ENCODE measurements around the gene GPC5.

The GPC5 gene

DNA sequence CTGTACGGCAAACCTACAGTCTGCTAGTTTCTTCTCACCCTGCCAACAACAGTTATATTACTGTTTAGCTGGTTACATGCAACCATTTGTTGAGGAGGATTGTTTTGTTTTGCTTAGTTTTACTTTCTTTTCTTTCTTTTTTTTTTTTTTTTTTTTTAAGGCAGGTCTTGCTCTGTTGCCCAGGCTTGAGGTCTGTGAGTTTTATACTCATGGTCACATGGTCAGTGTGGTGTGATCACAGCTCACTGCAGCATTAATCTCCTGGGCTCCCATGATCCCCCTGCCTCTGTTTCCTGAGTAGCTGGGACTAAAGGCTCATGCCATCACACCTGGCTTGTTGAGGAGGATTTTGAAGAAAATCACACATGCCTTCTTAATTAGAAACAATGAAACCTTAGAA, 505.6 kb downstream of the GPC5 start:
- no peak for DNase-seq

DNA sequence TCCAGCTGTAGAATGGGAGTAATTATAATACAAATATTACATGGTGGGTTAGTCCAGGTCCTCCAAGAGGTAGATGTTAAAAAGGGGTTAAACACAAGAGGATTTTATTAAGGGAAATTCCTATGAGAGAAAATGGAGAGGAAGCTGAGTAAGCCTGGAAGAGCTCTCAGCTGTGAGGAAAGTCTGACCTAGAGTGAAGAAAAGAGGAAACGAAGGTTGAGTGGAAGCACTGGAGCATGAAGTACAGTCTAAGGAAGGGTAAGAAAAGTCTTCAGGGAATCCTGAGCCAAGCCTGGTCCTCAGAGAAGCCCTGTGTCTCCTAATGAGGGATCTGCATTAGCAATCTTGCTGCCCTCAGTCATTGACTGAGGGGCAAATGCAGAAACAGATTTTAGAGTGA, 506.2 kb downstream of the GPC5 start:
- no peak for DNase-seq

DNA sequence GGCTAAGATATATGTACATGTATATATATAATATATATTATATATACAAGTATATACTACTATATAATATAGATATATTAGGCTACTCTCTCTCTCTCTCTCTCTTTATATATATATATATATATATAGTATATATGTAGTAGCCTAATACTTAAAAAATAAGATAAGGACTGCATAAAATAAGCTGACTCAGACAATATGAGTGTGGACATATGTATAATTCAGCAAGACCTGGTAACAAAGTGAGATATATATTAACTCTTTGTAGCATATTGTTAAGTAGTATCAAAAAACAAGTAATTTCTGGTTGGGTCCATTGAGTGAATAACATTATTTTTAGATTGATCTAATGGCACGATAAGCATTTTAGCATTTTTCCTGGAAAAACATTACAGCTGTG, 509.0 kb downstream of the GPC5 start:
- DNase-seq, result no peak

- no peak for DNase-seq
Observed at GRCh38 chr13:91909617-91910016, 511.2 kb downstream of the GPC5 start.

- DNase-seq, result no peak
Observed at GRCh38 chr13:91922969-91923592, 524.7 kb downstream of the GPC5 start.

GRCh38 chr13:91930687-91931086, 532.3 kb downstream of the GPC5 start:
- DNase-seq, result no peak

DNA sequence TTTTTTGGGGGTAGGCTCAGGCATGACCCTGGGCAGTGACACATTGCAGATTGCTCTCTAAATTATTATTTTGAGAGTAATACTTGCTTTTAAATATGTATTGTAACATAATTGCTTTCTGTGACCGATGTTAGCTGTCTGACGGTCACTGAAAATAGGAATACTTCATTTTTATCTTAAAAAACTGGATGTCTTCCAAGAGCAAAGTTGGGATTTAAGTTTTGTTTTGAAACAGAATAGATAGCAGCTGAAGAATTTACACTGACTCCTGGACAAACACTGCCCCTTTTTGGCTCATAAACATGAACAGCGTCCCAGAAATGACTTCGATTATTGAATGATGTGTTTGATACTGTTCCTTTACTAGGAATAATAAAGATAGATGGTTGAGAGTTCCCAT, 535.9 kb downstream of the GPC5 start:
- DNase-seq, result no peak

DNA sequence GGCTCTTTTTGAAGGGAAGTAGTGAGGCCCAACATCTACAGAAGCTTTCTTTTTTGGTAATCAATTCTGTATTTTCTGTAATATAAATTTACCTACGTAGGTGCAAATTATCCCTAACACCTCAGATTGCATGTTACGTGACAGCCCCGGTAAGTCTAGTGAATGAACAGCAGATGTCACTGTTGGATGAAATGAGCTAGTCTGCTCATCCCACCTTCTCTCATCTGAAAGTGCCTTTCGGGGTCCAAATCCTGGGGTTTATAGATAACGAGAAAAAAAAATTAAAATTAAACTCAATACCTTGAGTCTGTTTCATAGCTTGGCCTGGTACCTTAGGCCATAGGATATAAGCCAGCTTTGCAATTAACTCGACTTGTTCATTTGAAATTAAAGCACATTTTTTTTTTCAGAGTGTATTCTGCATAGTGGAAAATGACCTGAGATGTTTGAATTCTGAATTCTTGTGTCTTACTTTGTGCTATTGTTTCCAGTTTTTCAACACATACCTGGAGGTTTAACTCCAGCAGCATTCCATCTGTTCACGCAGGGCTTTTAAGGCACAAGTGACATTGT, 548.2 kb downstream of the GPC5 start:
- DNase-seq, result no peak

GRCh38 chr13:91948736-91949135, 550.3 kb downstream of the GPC5 start:
- DNase-seq, result no peak

DNA sequence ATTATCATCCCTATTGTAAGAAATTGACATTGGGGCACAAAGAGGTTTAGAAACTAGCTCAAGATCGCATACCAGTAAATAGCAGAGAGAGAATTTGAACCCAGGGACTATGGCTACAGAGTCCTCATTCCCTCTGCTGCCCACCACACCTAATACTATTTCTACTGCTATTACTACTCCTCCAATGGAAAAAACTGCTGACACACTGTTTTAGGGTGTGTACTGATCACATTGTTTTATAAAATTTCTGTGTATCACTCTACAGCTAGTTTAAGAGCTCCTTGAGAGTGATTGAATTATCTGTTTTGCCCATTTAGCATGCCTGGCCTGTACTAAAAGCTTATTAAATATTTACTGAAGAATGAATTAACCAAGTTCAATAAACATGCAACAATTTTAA, 552.4 kb downstream of the GPC5 start:
- no peak for DNase-seq

- DNase-seq, result no peak
Observed at GRCh38 chr13:91955546-91956355, 557.3 kb downstream of the GPC5 start.

- no peak for DNase-seq
Observed at GRCh38 chr13:91960947-91961346, 562.5 kb downstream of the GPC5 start.

DNA sequence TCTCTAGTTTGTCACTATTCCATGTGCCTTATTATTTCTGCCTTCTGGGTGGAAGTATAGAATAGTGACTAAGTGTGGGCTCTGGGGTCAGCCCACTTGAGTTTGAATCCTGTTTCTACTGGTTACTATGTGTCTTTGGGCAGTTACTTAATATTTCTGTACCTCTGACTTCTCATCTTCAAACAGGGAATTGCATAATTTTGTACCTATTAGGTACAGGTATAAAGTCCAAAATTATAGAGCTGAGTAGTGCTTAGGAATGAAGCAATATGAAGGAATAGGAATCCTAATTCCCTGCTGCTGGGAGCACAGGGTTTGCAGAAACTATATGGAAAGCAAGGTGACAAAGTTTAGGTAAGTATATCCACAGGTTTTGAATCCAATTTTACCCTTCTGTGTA, 564.5 kb downstream of the GPC5 start:
- no peak for DNase-seq

- DNase-seq, result no peak
Observed at GRCh38 chr13:91965511-91965910, 567.1 kb downstream of the GPC5 start.

DNA sequence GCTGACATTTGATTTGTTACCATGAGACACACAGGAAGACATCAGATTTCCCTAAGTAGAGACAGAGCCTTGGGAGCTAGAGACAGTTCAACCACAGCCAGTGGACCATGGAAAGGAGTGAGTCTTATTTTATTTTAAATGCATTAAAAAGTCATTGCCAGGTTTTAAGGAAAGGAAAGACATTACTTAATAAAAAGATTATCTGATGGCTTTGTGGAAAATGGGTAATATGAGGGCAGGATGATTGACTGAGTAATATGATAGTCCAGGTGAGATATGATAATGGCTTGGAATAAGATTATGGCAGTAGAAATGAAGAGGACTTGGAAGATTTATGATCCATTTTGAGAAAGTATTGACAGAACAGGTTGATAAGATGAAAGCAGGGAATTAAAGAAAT, 580.1 kb downstream of the GPC5 start:
- DNase-seq, result no peak

GRCh38 chr13:91986761-91987483, 588.5 kb downstream of the GPC5 start:
- no peak for DNase-seq

DNA sequence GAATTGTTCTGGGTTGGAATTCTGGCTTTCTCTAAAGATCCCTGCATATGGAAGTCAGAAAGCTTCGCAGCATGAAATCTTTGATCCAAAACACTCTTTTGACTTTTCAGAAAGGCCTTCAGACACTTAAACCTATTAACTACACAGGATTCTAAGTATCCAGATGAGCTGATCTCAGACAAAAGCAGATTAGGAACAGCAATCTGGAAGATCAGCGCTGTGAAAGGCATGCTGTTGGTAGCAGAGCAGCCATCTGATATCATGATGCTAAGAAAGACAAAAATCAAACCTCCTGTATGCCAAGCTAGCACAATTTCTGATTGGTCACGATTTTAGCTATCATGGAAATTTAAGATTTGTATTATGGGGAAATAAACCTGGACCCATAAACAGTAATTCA, 589.9 kb downstream of the GPC5 start:
- DNase-seq, result no peak

DNA sequence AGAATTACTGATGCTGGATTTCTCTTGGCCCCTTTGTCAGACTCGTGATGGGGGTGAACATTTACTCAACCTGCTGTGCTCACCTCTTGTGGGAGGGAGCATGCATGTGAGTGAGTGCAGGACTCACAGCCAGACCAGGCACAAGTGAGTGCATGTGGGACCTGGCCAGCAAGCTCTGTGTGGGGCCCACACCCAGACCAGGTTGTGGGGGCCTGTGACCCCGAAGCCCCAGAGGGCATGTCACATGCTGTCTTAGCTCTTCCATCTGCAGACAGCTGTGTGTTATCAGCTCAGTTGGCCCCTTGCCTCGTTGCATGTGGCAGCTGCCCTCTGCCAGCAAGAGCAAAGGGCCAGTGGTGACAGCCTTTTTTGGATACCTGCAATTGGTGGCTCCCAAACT, 614.4 kb downstream of the GPC5 start:
- no peak for DNase-seq

DNA sequence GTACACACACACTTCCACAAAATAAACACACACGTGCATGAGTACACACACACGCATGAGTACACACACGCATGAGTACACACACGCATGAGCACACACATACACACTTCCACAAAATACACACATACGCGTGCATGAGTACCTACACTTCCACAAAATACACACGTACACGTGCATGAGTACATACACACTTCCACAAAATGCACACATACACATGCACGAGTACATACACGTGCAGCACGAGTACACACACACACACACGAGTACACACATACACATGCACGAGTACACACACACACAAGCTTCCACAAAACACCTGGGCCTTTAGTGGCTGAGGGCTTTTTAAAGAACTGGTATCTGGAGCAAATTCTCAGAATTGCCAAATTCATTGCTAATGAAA, 619.3 kb downstream of the GPC5 start:
- DNase-seq, result no peak

GRCh38 chr13:92028695-92029094, 630.3 kb downstream of the GPC5 start:
- no peak for DNase-seq

DNA sequence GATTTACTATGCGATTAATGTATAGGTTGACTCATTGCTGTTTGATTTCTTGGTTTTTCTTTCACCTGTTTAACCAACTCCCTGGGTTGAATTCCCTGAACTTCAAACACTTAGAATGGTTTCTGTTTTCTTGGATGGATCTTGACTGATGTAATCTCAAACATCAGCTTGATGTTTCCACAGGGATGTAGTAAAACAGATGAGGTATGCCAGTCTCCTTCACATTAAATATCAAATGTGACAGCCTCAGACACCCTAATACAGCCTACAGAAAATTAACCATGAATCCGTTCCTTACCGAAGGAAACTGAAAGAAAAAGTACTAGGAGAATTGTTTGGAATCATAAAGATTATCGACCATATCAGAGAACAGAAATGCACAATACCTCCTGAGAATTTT, 631.2 kb downstream of the GPC5 start:
- no peak for DNase-seq

DNA sequence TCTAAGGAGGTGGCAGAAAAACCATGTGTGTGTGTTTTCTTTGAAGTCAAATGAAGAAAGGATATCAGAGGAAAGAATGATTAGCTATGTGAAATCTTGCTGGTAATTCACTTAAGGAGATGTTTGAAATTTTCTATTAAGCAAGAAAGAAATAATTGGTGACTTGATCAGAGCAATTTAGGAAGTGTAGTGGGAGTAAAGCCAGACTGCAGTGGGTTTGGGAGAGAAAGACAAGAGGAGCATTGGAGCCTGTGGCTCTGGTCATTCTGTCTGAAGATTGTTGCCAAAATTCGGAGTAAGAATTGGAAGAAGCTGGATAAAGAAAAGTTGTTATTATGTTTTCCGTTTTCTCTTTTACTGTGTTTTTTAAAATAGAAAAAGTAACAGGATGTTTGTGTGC, 640.5 kb downstream of the GPC5 start:
- DNase-seq, result no peak

DNA sequence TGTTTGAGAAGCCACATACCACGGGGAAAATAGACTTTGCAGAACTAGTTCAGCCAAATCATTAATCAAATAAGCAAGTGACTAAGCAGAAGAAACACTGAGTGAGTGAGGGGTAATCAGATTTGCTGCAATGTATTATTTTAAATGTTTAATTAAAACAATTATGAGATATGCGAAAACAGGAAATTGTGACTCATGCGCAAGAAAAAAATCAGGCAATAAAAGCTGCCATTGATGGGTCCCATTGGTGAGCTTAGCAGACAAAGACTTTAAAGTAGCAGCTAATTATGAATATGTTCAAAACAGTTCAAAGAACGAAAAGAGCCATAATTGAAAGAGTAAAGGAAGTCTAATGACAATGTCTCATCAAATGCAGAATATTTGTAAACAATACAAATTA, 644.1 kb downstream of the GPC5 start:
- no peak for DNase-seq

GRCh38 chr13:92044351-92044750, 645.9 kb downstream of the GPC5 start:
- no peak for DNase-seq
